ENCODE measurements around the gene USP34. TPM values are rescaled to one million over a fixed set of nuclear protein-coding genes. Genes with fewer than 3 reads are reported as not detected.
A peak's percentile ranks its signal among the peaks of the same experiment; 100 is the strongest.

Gene USP34
- total RNA-seq, 4 donors from 2014 or later: 124 to 147 (median 135) TPM

DNA sequence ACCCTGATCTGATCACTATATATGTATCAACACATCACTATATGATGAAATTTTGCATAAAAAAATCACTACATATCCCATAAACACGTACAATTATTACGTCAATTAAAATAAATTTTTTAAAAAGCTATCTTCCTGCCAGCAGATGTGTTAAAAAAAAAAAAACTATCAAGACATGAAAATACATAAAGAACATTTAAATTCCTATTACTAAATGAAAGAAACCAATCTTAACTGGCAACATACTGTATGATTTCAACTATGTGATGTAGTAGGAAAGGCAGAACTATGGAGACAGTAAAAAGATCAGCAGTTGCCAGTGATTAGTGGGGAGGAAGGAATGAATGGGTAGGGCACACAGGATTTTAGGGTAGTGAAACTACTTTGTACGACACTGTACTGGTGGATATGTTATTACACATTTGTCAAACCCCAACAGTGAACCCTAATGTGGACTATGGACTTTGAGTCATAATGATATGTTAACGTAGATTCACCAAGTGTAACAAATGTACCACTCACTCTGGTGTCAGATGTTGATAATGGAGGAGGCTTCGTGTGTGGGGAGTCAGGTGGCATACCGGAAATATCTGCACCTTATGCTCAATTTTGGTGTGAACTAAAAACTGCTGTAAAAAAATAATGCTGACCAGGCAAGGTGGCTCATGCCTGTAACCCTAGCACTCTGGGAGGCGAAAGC lies 27.4 kb downstream of the USP34 start:
- DNase-seq (ENCODE audit: low spot score) (no peak), ATAC-seq (ENCODE audit: low FRiP score) (no peak)
- TF ChIP-seq, protein P1, sequence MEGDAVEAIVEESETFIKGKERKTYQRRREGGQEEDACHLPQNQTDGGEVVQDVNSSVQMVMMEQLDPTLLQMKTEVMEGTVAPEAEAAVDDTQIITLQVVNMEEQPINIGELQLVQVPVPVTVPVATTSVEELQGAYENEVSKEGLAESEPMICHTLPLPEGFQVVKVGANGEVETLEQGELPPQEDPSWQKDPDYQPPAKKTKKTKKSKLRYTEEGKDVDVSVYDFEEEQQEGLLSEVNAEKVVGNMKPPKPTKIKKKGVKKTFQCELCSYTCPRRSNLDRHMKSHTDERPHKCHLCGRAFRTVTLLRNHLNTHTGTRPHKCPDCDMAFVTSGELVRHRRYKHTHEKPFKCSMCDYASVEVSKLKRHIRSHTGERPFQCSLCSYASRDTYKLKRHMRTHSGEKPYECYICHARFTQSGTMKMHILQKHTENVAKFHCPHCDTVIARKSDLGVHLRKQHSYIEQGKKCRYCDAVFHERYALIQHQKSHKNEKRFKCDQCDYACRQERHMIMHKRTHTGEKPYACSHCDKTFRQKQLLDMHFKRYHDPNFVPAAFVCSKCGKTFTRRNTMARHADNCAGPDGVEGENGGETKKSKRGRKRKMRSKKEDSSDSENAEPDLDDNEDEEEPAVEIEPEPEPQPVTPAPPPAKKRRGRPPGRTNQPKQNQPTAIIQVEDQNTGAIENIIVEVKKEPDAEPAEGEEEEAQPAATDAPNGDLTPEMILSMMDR (IDR thresholded peaks at IDR 0.05): no peak

DNA sequence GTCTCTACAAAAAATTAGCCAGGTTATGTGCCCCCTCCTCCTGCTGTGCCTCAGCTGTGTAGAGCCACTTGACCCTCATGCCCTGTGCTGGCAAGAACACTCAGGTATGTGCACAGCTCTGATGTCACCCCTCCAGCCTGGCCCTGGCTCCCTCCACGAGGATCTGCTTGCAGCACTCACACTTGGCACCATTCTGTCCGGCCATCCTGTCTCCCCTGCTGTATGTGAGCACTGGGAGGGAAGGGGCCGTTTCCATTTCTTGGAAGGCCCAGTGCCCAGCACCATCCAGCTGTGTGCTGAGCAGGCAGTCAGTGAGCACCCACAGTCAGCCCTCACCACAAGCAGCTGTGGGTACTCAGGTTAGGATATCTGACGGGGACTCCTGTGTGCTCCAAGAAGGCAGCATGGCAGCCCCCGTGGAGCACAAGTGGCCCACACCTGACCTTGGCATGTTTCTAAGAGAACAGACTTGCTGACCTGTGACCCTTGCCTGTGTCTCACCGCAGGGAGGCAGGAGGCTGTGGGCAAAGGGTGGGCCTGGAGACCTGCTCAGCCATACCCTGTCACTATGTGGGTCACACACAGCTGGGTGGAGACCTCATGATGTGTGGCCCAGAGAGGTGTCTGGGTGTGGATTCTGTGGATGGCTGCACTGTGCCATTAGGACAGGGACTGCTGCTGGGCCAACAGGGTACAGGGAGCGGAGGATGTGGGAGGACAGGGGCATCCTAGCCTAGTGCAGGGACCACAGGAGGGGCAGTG lies 31.5 kb downstream of the USP34 start:
- DNase-seq (ENCODE audit: low spot score): no peak
- TF ChIP-seq, protein P1 (IDR thresholded peaks at IDR 0.05): no peak
- peak; percentile 19 for ATAC-seq (ENCODE audit: low FRiP score)

DNA sequence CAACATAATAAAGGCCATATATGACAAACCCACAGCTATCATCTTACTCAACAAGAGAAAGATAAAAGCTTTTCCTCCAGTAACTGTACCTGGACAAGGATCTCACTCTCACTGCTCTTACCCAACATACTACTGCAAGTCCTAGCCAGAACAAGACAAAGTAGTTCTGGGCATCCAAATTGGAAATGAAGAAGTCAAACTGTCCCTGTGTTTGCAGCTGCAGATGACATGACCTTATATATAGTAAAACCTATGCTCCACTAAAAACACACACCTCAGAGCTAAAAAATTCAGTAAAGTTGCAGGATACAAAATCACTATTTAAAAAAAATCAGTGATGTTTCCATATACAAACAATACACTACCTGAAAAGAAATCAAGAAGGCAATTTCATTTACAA lies 32.2 kb downstream of the USP34 start:
- DNase-seq (ENCODE audit: low spot score) (no peak), ATAC-seq (ENCODE audit: low FRiP score) (no peak)
- TF ChIP-seq, protein P1 (IDR thresholded peaks at IDR 0.05): no peak

DNA sequence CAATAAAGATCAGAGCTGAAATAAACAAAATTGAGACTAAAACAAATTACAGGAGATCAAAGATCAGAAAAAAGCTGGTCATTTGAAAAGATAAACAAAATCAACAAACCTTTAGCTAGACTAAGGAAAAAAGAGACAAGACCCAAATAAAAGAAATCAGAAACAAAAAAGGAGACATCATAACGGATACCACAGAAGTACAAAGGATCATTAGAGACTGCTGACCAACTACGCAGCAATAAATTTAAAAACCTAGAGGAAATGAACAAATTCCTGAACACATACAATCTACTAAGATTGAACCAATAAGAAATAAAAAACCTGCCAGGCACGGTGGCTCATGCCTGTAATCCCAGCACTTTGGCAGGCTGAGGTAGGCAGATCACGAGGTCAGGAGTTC lies 33.7 kb downstream of the USP34 start:
- no peak for ATAC-seq (ENCODE audit: low FRiP score)
- TF ChIP-seq, protein P1 (IDR thresholded peaks at IDR 0.05): no peak
- DNase-seq (ENCODE audit: low spot score): no peak

DNA sequence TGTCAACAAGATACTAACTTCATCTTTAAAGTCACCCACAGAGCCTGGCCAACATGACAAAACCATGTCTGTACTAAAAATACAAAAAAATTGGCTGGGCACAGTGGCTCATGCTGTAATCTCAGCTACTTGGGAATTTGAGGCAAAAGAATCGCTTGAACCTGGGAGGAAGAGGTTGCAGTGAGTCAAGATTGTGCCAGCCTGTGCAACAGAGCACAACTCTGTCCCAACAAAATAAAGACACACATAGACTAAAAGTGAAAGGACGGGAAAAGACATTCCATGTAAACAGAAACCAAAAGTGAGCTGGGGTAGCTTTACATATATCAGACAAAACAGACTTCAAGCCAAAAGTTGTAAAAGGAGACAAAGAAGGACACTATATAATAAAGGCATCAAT lies 34.8 kb downstream of the USP34 start:
- ATAC-seq (ENCODE audit: low FRiP score) (no peak), DNase-seq (ENCODE audit: low spot score) (no peak)
- TF ChIP-seq, protein P1 (IDR thresholded peaks at IDR 0.05): no peak

DNA sequence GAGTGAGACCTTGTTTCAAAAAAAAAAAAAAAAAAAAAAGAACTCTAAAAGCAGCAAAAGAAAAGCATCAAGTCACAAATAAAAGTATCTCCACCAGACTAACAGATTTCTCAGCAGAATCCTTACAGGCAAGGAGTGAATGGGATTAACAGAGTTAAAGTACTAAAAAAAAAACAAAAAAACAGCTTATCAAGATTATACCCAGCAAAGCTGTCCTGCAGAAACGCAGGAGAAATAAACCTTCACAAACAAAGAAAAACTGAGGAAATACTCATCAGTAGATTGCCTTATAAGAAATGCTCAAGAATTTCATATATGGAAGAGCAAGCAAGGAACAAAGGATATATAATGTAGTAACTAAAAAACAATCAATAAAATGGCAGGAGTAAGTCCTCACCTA lies 35.6 kb downstream of the USP34 start:
- ATAC-seq (ENCODE audit: low FRiP score): no peak
- DNase-seq (ENCODE audit: low spot score): no peak
- TF ChIP-seq, protein P1 (IDR thresholded peaks at IDR 0.05): no peak

DNA sequence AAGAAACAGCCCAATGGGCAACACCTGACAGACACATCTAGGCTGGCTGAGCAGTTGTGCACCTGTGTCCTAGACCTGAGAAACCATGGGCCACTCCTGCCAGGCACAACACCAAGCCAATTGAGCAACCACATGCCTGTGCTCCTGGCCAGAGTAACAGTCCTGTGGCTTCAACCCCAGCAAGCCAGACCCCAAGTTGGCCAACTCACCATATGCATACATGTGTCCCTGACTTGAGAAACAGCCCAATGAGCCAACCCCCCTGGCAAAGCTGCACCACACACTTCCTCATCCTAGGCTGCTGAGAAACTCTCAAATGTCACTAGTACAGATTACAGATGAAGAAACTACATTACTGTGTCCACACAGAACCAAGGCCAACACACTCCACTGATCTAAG lies 36.6 kb downstream of the USP34 start:
- no peak for ATAC-seq (ENCODE audit: low FRiP score)
- no peak for DNase-seq (ENCODE audit: low spot score)
- TF ChIP-seq, protein P1 (IDR thresholded peaks at IDR 0.05): no peak
